ENCODE measurements around the gene AKR1C3. TPM values are rescaled to one million over a fixed set of nuclear protein-coding genes. Genes with fewer than 3 reads are reported as not detected.
"Not testable (repeated sequence)": the region's sequence is repeated elsewhere in the genome, so short reads cannot be mapped to it uniquely, and the experiment has no call there.

Gene AKR1C3
- total RNA-seq, 1 donor from 2014 or later, result 9.5 TPM

- H3K9me3 Mint-ChIP-seq, result no peaks in the 10 kb centered on the region
- TF ChIP-seq, protein P1, sequence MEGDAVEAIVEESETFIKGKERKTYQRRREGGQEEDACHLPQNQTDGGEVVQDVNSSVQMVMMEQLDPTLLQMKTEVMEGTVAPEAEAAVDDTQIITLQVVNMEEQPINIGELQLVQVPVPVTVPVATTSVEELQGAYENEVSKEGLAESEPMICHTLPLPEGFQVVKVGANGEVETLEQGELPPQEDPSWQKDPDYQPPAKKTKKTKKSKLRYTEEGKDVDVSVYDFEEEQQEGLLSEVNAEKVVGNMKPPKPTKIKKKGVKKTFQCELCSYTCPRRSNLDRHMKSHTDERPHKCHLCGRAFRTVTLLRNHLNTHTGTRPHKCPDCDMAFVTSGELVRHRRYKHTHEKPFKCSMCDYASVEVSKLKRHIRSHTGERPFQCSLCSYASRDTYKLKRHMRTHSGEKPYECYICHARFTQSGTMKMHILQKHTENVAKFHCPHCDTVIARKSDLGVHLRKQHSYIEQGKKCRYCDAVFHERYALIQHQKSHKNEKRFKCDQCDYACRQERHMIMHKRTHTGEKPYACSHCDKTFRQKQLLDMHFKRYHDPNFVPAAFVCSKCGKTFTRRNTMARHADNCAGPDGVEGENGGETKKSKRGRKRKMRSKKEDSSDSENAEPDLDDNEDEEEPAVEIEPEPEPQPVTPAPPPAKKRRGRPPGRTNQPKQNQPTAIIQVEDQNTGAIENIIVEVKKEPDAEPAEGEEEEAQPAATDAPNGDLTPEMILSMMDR (conservative IDR thresholded peaks at IDR 0.05), result no peak
- H3K36me3 Mint-ChIP-seq, result no peaks in the 10 kb centered on the region
- H3K27ac Mint-ChIP-seq, result no peak overlapping the region
- H3K4me3 Mint-ChIP-seq, result no peak overlapping the region
- H3K27me3 Mint-ChIP-seq, result no peaks in the 10 kb centered on the region
- H3K4me1 Mint-ChIP-seq (ENCODE audit: unreplicated experiment), result no peaks in the 10 kb centered on the region
- DNase-seq (ENCODE audit: extremely low spot score, unreplicated experiment), result no peak
Measured at GRCh38 chr10:5106553-5106952, 12.3 kb downstream of the AKR1C3 start.

DNA sequence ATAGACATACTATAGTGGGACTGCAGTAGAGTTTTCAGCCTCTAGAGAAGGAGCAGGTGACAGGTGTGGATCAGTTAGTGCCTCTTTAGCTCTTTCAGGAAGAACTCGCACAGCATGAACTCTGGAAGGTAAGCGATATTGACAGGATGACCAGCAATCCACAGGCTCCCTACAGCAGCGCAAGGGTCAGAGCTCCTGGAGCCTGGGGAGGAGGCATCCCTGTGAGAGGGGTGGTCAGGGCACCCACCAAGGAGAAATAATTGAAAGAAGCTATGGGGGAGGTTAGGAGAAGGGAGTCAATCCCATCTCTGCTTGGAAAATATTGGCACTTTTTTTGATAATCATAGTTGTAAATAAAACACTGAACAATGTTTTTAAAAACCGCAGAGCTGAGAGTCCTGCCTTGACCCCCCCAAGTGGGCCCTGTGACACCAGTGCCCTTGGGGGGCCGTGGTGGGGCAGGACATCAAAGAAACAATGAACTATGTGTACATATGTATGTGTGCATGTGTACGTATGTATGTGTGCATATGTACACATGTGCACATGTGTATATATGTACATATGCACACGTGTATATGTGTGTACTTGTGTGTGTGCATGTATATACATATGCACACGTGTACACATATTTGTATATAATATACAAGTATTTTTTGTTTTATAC, 13.8 kb downstream of the AKR1C3 start:
- Mint-ChIP-seq H3K36me3 (no peaks in the 10 kb centered on the region), H3K27ac (no peak overlapping the region), H3K9me3 (no peaks in the 10 kb centered on the region), H3K4me3 (no peak overlapping the region), H3K4me1 (ENCODE audit: unreplicated experiment) (no peaks in the 10 kb centered on the region), H3K27me3 (no peaks in the 10 kb centered on the region)
- TF ChIP-seq, protein P1 (conservative IDR thresholded peaks at IDR 0.05), result no peak
- no peak for DNase-seq (ENCODE audit: extremely low spot score, unreplicated experiment)

DNA sequence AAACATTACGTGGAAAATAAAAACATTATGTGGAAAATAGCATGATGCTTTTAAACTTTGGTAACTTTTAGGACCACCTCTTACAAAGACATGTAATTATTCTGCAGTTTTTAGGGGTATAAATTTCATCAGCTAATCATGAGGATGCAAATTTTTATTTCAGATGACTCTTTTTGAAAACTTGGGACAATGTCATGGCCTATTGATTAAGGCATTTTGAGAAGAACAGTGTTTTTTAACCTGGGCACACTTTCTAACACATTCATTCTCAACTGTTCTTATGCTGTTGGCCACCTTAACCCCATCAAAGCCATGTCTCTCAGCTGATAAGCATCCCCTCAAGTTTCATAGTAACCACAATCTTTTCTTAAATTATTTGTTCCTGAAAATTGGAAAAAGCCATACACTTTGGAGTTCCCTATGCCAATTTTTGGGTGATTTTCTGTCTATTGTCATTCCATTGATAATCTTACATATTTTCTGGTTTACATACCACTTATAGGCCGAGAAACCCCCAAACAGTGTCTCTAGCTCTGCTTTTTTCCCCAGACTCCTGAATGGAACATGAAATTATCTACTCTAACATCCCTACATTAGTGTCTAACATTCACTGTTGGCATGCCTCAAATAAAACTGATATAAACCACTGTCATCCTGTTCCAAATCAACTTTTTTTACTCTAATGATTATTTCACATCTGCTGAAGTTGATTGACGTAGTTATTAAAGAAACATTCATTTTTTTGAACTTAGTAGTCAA, 14.6 kb downstream of the AKR1C3 start:
- Mint-ChIP-seq H3K9me3 (no peaks in the 10 kb centered on the region), H3K4me3 (no peak overlapping the region), H3K36me3 (no peaks in the 10 kb centered on the region), H3K27me3 (no peaks in the 10 kb centered on the region), H3K27ac (no peak overlapping the region), H3K4me1 (ENCODE audit: unreplicated experiment) (no peaks in the 10 kb centered on the region)
- DNase-seq (ENCODE audit: extremely low spot score, unreplicated experiment), result no peak
- TF ChIP-seq, protein P1 (conservative IDR thresholded peaks at IDR 0.05), result no peak

DNA sequence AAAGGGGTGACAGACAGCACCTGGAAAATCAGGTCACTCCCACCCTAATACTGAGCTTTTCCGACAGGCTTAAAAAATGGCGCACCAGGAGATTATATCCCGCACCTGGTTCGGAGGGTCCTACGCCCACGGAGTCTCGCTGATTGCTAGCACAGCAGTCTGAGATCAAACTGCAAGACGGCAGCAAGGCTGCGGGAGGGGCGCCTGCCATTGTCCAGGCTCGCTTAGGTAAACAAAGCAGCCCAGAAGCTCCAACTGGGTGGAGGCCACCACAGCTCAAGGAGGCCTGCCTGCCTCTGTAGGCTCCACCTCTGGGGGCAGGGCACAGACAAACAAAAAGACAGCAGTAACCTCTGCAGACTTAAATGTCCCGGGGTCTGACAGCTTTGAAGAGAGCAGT, 15.6 kb downstream of the AKR1C3 start:
- not testable (repeated sequence) for H3K27ac Mint-ChIP-seq; H3K4me3 Mint-ChIP-seq; H3K27me3 Mint-ChIP-seq; DNase-seq (ENCODE audit: extremely low spot score, unreplicated experiment); H3K9me3 Mint-ChIP-seq; H3K4me1 Mint-ChIP-seq (ENCODE audit: unreplicated experiment); H3K36me3 Mint-ChIP-seq

DNA sequence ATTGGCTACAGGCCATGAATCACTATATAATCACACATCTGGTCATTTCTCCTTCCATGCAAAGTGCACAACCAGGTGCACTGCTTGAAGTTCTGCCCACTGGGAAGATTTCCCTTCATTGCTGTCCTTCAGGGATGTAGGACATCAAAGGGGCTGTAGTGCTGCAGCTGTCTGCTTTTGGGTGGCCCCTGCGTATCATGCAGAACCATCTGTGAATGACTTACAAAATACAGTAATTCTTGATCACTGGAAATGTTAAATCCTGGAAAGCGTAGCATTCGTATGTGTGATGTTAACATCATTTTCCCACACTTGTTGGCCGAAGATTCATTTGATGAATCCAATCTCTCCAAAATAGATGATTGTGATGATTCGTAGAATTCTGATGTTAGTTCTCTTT, 22.4 kb downstream of the AKR1C3 start:
- TF ChIP-seq, protein P1 (conservative IDR thresholded peaks at IDR 0.05), result no peak
- no peaks in the 10 kb centered on the region for H3K36me3 Mint-ChIP-seq
- no peaks in the 10 kb centered on the region for H3K27me3 Mint-ChIP-seq
- no peak for DNase-seq (ENCODE audit: extremely low spot score, unreplicated experiment)
- peaks cover 5% of the 10 kb centered on the region for H3K9me3 Mint-ChIP-seq
- H3K4me3 Mint-ChIP-seq, result no peak overlapping the region
- no peak overlapping the region for H3K27ac Mint-ChIP-seq
- no peaks in the 10 kb centered on the region for H3K4me1 Mint-ChIP-seq (ENCODE audit: unreplicated experiment)

- TF ChIP-seq, protein P1 (conservative IDR thresholded peaks at IDR 0.05), result no peak
- Mint-ChIP-seq H3K9me3 (peaks cover 5% of the 10 kb centered on the region), H3K4me3 (no peak overlapping the region), H3K27ac (no peak overlapping the region), H3K4me1 (ENCODE audit: unreplicated experiment) (no peaks in the 10 kb centered on the region), H3K36me3 (no peaks in the 10 kb centered on the region), H3K27me3 (no peaks in the 10 kb centered on the region)
- no peak for DNase-seq (ENCODE audit: extremely low spot score, unreplicated experiment)
Measured at GRCh38 chr10:5117026-5117425, 22.8 kb downstream of the AKR1C3 start.

DNA sequence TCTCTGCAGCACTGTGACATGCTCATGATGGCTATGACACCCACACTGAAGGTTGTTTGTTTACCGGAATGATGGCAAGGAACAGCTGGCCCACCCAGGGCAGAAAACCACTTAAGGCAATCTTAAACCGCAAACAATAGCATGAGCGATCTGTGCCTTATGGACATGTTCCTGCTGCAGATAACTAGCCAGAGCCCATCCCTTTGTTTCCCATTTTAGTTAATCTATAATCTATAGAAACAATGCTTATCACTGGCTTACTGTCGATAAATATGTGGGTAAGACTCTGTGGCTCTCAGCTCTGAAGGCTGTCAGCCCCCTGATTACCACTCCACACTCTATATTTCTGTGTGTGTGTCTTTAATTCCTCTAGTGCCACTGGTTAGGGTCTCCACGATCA, 25.8 kb downstream of the AKR1C3 start:
- not testable (repeated sequence) for DNase-seq (ENCODE audit: extremely low spot score, unreplicated experiment); H3K36me3 Mint-ChIP-seq; H3K9me3 Mint-ChIP-seq; H3K27ac Mint-ChIP-seq; H3K4me1 Mint-ChIP-seq (ENCODE audit: unreplicated experiment); H3K4me3 Mint-ChIP-seq; H3K27me3 Mint-ChIP-seq
